ENCODE data around the gene MGARP. TPM values are rescaled to one million over a fixed set of nuclear protein-coding genes. Genes with fewer than 3 reads are reported as not detected.

Gene MGARP
- total and polyA plus RNA-seq, 2 experiments from 2014 or later = 2.1 to 2.9 TPM

DNA sequence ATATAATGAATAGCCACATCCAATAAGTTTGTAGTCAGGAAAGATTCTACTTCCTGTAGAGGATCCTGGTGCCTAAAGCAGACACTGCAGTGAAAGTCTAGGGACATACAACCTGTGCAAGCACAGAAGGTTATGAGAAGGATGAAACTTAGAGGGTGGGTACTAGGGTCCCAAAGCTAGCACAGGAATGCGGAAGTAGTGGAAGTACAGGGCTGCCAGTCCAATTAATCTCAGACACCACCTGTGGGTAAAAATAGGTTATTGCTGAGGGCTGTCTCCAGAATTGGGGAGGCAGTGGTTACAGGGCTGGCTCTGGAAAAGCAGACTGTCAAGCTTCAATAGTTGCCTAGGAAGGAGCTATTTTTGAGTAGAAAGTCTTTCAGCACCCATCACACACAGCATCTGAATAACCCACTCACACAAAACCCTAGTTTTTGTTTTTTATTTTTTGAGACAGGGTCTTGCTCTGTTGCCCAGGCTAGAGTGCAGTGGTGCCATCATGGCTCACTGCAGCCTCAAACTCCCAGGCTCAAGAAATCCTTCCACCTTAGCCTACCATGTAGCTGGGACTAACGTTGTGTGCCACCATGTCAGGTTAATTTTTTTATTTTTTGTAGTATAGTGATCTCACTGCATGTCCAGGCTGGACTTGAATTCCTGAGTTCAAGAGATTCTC, 52.2 kb downstream of the MGARP start:
- no peak for DNase-seq
- H3K9me2 ChIP-seq (ENCODE audit: insufficient read depth) = no peaks in the 10 kb centered on the region
- no peak overlapping the region for H3K4me3 ChIP-seq
- peaks cover 11% of the 10 kb centered on the region for H3F3A ChIP-seq (ENCODE audit: insufficient read depth)
- H3K4me1 ChIP-seq (ENCODE audit: insufficient read depth) = no peaks in the 10 kb centered on the region
- 0 out of 2 replicates have a peak overlapping the region, but pooled peaks have one; percentile 33 for H2AFZ ChIP-seq
- no peak overlapping the region for H3K27ac ChIP-seq
- H3K79me2 ChIP-seq (ENCODE audit: insufficient read depth) = no peaks in the 10 kb centered on the region
- in situ Hi-C loops (cut with MboI) = no loop called here
- H4K20me1 ChIP-seq (ENCODE audit: insufficient read depth) = no peaks in the 10 kb centered on the region
- no peaks in the 10 kb centered on the region for H3K36me3 ChIP-seq (ENCODE audit: low read depth)
- TF ChIP-seq EZH2 (IDR thresholded peaks at IDR 0.05; ENCODE audit: insufficient read depth, poor library complexity, severe bottlenecking) (no peak), EZH2phosphoT487 (IDR thresholded peaks at IDR 0.05; ENCODE audit: insufficient read depth, low read depth) (no peak)
- 33 to 36% methylated on average over 2 of the region's 2 CpGs for WGBS, 2 experiments (ENCODE audit: low coverage in 1 of 2, low lambda C conversion rate in 2 of 2, missing lambda C conversion rate in 2 of 2)
- H3K9ac ChIP-seq = no peak overlapping the region
- no peaks in the 10 kb centered on the region for H3K27me3 ChIP-seq (replicated peaks; ENCODE audit: insufficient read depth)
- H3K9me3 ChIP-seq (ENCODE audit: low read depth) = no peaks in the 10 kb centered on the region
- H3K4me2 ChIP-seq (ENCODE audit: unreplicated experiment) = no peak overlapping the region

DNA sequence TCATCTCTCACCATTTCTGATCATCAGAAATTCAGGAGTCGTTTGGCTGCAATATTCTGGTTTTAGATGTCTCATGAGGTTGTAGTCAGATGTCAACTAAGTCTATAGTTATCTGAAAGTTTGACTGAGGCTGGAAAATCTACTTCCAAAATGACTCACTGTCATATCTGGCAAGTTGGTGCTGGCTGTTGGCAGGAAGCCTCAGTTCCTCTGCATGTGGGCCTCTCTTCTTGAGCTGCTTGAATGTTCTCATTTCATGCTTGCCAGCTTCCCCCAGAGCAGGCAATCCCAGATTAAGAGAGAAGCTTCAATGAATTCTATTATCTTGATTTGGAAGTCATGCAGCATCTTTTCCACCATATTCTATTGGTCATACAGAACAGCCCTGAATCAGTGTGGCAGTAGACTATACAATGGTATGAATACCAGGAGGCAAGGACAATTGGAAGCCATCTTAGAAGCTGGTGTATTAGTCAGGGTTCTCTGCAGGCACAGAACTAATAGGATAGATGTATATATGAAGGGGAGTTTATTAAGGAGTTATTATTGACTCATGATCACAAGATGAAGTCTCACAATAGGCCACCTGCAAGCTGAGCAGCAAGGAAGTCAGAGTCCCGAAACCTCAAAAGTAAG, 56.2 kb downstream of the MGARP start:
- Histone ChIP-seq H3K79me2 (ENCODE audit: insufficient read depth) (no peaks in the 10 kb centered on the region), H3K9me2 (ENCODE audit: insufficient read depth) (no peaks in the 10 kb centered on the region), H3K27me3 (replicated peaks; ENCODE audit: insufficient read depth) (no peaks in the 10 kb centered on the region), H3K36me3 (ENCODE audit: low read depth) (no peaks in the 10 kb centered on the region), H4K20me1 (ENCODE audit: insufficient read depth) (no peaks in the 10 kb centered on the region), H3K4me3 (no peak overlapping the region), H3K27ac (no peak overlapping the region), H3K4me2 (ENCODE audit: unreplicated experiment) (no peak overlapping the region), H3K9ac (no peak overlapping the region), H3K9me3 (ENCODE audit: low read depth) (no peaks in the 10 kb centered on the region), H3K4me1 (ENCODE audit: insufficient read depth) (no peaks in the 10 kb centered on the region), H3F3A (ENCODE audit: insufficient read depth) (peaks cover 11% of the 10 kb centered on the region), H2AFZ (no peak overlapping the region)
- WGBS, 2 experiments (ENCODE audit: low coverage in 1 of 2, low lambda C conversion rate in 2 of 2, missing lambda C conversion rate in 2 of 2) = 66 to 74% methylated on average over 2 of the region's 2 CpGs
- peak; percentile 69 for DNase-seq
- in situ Hi-C loops (cut with MboI) = no loop called here
- TF ChIP-seq EZH2 (IDR thresholded peaks at IDR 0.05; ENCODE audit: insufficient read depth, poor library complexity, severe bottlenecking) (no peak), EZH2phosphoT487 (IDR thresholded peaks at IDR 0.05; ENCODE audit: insufficient read depth, low read depth) (no peak)

DNA sequence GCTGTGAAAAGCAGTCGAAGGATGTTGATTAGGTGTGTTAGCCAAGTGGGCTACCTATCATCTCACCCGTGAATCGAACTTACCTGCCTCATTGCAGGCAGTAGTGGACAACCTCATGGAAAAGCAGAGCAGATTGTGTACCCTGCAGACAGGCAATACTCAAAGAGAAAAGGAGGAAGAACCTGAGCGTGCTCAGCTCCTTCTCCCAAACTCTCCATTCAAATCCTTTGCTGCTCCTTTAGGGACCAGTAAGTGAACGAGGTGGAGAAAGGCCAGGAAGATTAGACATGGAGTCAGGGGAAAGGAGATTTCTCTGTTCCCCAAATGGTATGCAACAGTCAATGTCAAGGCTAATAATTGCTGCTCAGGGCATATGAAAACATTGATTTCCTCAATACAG, 57.8 kb downstream of the MGARP start:
- 81 to 89% methylated on average over 5 of the region's 5 CpGs for WGBS, 2 experiments (ENCODE audit: low coverage in 1 of 2, low lambda C conversion rate in 2 of 2, missing lambda C conversion rate in 2 of 2)
- DNase-seq = no peak
- Histone ChIP-seq H3K4me1 (ENCODE audit: insufficient read depth) (no peaks in the 10 kb centered on the region), H3K27me3 (replicated peaks; ENCODE audit: insufficient read depth) (no peaks in the 10 kb centered on the region), H3K9ac (no peak overlapping the region), H3K36me3 (ENCODE audit: low read depth) (no peaks in the 10 kb centered on the region), H4K20me1 (ENCODE audit: insufficient read depth) (no peaks in the 10 kb centered on the region), H3K27ac (no peak overlapping the region), H3K9me3 (ENCODE audit: low read depth) (no peaks in the 10 kb centered on the region), H3K4me3 (no peak overlapping the region), H3K4me2 (ENCODE audit: unreplicated experiment) (no peak overlapping the region), H3K9me2 (ENCODE audit: insufficient read depth) (no peaks in the 10 kb centered on the region), H3K79me2 (ENCODE audit: insufficient read depth) (no peaks in the 10 kb centered on the region), H3F3A (ENCODE audit: insufficient read depth) (peaks cover 11% of the 10 kb centered on the region), H2AFZ (no peak overlapping the region)
- in situ Hi-C loops (cut with MboI) = no loop called here
- TF ChIP-seq EZH2 (IDR thresholded peaks at IDR 0.05; ENCODE audit: insufficient read depth, poor library complexity, severe bottlenecking) = no peak
- TF ChIP-seq EZH2phosphoT487 (IDR thresholded peaks at IDR 0.05; ENCODE audit: insufficient read depth, low read depth) = no peak

- Histone ChIP-seq H3K36me3 (ENCODE audit: low read depth) (no peaks in the 10 kb centered on the region), H2AFZ (no peak overlapping the region), H3K4me2 (ENCODE audit: unreplicated experiment) (no peak overlapping the region), H3K9ac (no peak overlapping the region), H3K4me3 (no peak overlapping the region), H3K79me2 (ENCODE audit: insufficient read depth) (no peaks in the 10 kb centered on the region), H3K9me2 (ENCODE audit: insufficient read depth) (no peaks in the 10 kb centered on the region), H3K27me3 (replicated peaks; ENCODE audit: insufficient read depth) (no peaks in the 10 kb centered on the region), H3K9me3 (ENCODE audit: low read depth) (no peaks in the 10 kb centered on the region), H3K4me1 (ENCODE audit: insufficient read depth) (no peaks in the 10 kb centered on the region), H3K27ac (no peak overlapping the region), H3F3A (ENCODE audit: insufficient read depth) (peaks cover 11% of the 10 kb centered on the region), H4K20me1 (ENCODE audit: insufficient read depth) (no peaks in the 10 kb centered on the region)
- WGBS, 2 experiments (ENCODE audit: low coverage in 1 of 2, low lambda C conversion rate in 2 of 2, missing lambda C conversion rate in 2 of 2) = 78 to 79% methylated on average over 5 of the region's 5 CpGs
- in situ Hi-C loops (cut with MboI) = no loop called here
- no peak for DNase-seq
- TF ChIP-seq EZH2 (IDR thresholded peaks at IDR 0.05; ENCODE audit: insufficient read depth, poor library complexity, severe bottlenecking) (no peak), EZH2phosphoT487 (IDR thresholded peaks at IDR 0.05; ENCODE audit: insufficient read depth, low read depth) (no peak)
Observed at GRCh38 chr4:139221687-139222086, 58.3 kb downstream of the MGARP start.

Data from GM23248 (cell line).